ENCODE data around the gene CDC45.
"Not testable (repeated sequence)": the region's sequence is repeated elsewhere in the genome, so short reads cannot be mapped to it uniquely, and the experiment has no call there.

CDC45 gene, protein sequence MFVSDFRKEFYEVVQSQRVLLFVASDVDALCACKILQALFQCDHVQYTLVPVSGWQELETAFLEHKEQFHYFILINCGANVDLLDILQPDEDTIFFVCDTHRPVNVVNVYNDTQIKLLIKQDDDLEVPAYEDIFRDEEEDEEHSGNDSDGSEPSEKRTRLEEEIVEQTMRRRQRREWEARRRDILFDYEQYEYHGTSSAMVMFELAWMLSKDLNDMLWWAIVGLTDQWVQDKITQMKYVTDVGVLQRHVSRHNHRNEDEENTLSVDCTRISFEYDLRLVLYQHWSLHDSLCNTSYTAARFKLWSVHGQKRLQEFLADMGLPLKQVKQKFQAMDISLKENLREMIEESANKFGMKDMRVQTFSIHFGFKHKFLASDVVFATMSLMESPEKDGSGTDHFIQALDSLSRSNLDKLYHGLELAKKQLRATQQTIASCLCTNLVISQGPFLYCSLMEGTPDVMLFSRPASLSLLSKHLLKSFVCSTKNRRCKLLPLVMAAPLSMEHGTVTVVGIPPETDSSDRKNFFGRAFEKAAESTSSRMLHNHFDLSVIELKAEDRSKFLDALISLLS

DNA sequence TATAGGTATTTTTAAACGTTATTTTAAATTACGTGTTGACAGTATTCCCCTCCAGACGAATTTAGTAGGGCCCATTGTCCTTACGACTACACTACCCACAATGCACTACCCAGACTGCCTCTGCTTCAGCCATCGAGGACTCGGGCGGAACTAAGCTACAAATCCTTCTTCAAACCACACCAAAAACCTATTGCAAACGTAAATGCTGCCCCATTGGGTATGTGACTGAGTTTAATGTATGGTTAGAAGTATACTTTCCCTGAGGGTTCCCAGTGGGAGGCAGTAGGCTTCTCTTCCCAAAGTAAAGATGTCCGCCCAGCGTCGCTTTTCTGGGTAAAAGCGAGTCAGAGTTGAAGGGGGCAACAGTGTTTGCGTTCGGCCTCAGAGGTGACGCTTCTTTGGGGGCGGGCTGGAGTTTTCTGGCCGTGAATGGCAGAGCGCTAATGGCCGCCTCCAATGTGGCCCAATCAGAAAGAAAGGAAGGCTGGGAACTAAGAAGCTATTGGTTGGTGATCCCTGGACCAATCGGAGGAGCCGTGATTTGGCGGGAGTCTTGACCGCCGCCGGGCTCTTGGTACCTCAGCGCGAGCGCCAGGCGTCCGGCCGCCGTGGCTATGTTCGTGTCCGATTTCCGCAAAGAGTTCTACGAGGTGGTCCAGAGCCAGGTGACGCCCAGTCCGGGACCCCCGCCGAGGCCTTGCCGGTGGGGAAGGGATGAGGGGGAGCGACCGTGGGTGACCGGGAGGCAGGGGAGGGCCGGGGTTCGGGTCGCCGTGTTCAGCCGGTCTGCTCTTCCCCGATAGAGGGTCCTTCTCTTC lies at the start of gene CDC45:
TSS of gene CDC45 (plus strand) at position 566 of the 818 bp plus-strand sequence. CDS start at position 615, 49 bp downstream.
- DNase-seq (ENCODE audit: low read depth, low spot score) = peak; percentile 84

GRCh38 chr22:19429950-19430889 lies 49.5 kb upstream of the CDC45 start:
- no peak for DNase-seq (ENCODE audit: low read depth, low spot score)

DNA sequence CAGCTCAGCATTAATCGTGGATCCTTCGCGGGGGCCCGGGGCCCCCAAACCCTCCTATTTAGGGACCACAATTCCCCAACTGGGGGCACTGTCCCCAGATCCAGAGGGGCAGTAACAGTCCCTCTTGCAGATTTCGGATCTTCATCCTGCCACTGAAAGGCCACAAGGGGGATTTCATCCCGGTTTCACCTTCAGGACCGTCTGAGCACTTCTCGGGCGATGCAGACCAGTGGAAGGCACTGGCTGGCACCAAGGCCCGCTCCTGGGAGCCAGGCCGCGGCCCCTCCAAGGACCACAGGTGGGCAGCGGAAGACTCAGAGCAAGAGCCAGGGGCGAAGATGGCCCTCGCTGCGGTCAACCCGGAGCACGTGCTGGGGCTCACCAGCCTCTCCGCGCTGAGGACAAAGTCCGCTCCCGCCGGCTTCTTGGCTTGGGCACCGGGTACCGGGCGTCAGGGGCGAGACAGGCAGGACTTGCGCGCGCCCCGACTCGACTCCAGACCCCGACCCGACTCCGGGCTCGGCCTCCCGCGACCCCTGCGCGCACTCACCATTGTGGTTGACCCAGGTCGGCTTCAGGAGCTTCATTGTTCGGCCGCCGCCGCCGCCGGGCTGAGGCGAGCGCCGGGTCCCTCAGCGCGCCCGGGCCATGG lies 48.7 kb upstream of the CDC45 start:
- DNase-seq (ENCODE audit: low read depth, low spot score) = no peak

- peak; percentile 69 for DNase-seq (ENCODE audit: low read depth, low spot score)
Observed at GRCh38 chr22:19431649-19432132, 48.0 kb upstream of the CDC45 start, which contains the start of gene HIRA. TSS of gene HIRA (minus strand) at chr22:19431733. CDS start at chr22:19431476, 257 bp downstream.

DNA sequence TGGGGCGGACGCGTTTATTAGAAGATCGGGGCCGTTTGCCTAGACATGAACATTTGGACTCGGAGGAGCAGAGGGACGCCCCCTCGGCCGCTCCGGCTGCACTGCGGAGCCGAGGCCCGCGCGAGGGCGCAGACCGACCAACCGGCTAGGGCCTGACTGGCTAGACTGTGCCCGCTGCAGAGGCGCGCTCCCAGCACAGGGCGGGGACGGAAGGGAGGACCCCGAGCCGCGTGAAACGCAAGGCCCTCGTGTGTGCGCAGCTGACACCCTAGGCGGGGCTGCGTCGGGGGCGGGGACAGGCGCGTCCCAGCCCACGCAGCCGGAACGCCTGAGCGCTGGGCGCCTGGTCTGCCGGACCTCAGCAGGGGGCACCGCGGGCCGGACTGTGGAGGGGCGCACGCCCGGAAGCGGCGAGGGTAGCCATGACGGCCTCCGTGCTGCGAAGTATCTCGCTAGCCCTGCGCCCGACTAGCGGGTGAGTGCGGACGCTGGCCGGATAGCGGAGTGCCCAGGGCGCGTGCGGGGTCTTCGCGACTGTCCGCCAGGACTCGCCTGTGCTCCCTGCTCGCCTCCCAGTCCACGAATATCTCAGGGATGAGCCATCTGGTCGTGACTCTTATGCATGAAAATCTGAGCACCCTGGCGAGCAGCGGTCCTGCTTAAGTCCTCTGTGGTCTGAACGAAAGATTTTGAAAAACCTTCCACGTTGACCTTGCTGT lies 47.4 kb upstream of the CDC45 start, which contains the start of gene MRPL40:
TSS of gene MRPL40 (plus strand) at position 413 of the 719 bp plus-strand sequence. CDS start at position 423, 10 bp downstream.
- DNase-seq (ENCODE audit: low read depth, low spot score) = peak; percentile 83

DNA sequence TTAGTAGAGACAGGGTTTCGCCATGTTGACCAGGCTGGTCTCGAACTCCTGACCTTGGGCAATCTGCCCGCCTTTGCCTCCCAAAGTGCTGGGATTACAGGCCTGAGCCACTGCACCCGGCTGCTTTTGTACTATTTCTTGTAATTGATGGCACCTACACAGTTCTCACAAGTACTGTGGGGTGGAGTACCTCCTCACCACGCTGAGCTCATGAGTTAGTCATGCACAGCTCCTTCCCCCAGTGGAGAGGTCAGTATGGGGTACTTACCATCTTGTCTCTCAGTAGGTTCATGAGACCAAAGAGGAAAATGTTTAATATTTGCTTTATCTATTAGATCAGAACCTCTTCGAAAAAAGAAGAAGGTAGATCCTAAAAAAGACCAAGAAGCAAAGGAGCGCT lies 45.3 kb upstream of the CDC45 start:
- DNase-seq (ENCODE audit: low read depth, low spot score) = no peak

GRCh38 chr22:19434829-19435580 lies 44.7 kb upstream of the CDC45 start:
- no peak for DNase-seq (ENCODE audit: low read depth, low spot score)

DNA sequence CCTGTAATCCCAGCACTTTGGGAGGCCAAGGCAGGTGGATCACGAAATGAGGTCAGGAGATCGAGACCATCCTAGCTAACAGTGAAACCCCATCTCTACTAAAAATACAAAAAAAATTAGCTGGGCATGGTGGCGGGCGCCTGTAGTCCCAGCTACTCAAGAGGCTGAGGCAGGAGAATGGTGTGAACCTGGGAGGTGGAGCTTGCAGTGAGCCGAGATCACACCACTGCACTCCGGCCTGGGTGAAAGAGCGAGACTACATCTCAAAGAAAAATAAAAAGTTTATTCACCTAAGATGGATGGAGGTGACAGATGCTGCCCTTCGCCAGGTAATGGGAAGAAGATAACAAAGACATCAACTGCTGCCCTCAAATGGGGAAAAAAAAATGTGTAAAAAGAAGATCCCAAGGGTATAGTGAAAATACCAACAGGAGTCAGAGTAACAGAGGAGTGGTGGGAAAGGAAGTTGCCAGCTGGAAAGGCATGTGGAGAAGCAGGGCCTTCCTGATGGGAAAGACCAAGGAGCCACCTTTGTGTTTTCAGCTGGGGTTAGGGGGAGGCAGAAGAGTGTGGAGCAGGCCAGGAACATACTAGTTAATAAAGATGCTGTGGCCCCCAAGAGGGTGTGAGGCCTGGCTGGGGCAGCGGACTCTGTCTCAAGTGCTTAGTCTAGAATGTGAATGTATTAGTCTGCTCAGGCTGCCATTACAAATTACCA lies 43.1 kb upstream of the CDC45 start:
- DNase-seq (ENCODE audit: low read depth, low spot score) = not testable (repeated sequence)

DNA sequence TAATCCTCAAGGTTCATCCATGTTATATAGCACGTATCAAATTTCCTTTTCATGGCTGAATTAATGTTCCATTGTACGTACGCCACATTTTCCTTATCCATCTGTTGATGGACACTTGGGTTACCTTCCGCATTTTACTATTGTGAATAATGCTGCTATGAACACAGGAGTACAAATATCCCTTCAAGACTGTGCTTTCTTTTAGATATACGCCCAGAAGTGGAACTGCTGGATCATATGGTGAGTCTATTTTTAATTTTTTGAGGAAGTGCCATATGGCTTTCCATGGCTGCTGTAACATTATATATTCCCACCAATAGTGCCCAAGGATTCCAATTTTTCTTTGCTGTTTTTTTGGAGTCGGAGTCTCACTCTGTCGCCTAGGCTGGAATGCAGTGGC lies 41.4 kb upstream of the CDC45 start:
- DNase-seq (ENCODE audit: low read depth, low spot score) = no peak

DNA sequence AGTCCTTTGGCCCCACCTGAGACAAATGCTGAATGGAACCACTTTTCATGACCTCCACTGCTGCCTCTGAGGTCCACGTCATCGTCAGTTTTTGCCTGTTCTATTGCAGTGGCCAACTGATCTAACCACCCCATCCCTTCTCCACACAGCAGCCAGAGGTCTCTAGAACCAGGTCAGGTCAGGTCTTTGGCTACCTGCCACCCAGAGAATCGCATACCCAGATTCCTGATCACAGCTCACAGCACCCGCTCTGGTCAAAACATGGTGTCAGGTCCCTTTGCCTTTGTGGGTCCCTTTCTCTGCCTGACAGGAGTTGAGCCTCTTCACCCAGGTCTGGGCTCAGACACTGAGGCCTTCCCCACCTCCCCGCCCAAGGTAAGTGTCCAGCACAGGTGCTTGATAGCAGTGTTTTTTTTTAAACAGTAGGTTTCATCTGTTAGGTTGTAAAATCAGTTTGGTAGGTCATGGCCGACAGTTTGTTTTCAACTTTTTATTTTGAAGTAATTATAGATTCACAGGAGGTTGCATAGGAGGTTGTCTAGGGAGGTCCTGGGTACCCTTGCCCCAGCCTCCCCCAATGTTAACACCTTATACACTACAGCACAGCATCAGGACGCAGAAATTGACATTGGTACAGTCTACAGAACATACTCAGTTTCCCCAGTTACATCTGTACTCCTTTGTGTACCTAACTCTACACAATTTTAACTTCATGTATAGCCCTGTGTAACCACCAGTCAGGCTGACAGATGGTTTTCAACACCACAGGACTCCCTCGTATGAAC lies 39.1 kb upstream of the CDC45 start:
- no peak for DNase-seq (ENCODE audit: low read depth, low spot score)

GRCh38 chr22:19442166-19442565 lies 37.6 kb upstream of the CDC45 start:
- DNase-seq (ENCODE audit: low read depth, low spot score) = no peak

DNA sequence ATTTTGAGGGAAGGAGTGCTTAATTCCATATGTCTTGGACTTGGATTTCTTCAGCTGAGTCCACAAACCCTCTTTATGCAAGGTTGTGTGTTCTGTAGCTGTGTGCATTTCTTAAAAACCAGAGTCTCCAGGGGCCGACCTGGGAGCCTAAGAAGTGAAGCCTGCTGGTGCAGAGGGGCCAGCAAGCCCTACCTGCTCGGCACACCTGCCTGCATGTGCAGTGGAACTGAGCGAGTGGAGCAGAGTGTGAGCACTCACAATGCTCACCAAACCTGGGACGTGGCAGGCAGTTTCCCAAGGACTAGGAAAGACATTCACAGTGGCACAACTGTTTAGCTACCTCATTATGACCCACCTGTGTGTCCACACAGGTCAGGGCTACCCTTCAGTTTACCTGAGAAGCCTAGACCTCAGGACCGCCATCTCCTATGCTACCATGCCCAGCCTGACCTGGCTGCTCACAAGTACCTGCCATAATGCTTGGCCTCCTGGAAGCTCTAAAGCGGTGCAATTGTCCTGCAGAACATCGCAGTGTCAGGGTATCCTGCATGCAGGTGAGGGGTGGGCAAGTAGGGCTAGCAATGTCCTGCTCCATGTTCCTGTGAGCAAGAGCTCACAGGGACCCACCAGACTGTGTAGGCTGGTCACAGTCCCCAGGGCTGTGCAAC lies 36.0 kb upstream of the CDC45 start:
- no peak for DNase-seq (ENCODE audit: low read depth, low spot score)

DNA sequence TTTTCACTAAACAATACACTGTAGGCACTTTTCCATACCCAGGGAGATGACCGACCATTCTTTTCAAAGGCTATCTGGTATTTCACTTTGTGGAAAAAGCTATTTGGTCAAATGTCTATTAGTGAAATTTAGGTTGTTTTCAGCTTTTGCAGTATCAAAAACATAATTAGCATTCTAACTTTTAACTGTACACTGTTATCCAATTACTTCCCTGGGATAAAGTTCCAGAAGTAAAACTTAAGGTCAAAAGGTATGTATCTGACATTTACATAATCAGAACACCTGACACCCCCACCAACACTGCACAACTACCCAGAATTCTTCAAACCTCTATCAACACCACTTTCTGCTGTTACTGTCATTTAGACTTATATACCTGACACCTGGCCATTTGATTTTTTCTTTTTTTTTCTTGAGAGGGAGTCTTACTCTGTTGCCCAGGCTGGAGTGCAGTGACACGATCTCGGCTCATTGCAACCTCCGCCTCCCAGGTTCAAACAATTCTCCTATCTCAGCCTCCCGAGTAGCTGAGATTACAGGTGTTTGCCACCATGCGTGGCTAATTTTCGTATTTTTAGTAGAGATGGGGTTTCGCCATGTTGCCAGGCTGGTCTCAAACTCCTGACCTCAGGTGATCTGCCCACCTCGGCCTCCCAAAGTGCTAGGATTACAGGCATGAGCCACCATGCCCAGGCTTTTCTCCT lies 34.3 kb upstream of the CDC45 start:
- not testable (repeated sequence) for DNase-seq (ENCODE audit: low read depth, low spot score)

DNA sequence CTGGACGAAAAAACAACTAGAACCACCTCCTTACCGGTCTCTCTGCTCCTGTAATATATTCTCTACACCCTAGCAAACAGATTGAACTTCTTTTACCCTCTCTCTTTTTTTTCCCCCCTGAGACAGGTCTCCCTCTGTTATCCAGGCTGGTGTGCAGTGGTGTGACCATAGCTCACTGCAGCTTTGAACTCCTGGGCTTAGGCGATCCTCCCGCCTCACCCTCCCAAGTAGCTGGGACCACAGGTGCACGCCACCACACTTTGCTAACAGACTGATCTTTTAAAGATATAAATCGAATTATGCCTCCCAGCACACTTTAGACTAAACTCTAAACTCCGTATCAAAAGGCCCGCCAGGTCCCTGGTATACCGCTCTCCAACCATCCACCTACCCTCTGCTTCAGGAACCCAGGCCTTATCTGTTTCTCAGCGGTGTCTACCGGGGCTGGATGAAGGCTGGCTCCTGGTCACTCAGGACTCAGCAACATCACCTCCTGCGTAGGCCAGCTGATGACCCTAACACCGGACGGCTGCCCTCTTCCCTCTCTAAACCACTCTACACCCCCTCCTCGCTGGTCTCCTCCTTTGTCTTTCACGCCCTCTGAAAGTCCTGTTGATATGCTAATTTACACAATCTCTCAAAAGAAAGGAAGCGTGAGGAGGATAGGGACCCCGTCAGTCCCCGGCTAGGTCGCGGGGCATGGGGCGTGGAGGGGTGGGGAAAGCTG lies 33.0 kb upstream of the CDC45 start:
- no peak for DNase-seq (ENCODE audit: low read depth, low spot score)

- peak; percentile 76 for DNase-seq (ENCODE audit: low read depth, low spot score)
Observed at GRCh38 chr22:19447330-19448075, 32.2 kb upstream of the CDC45 start, which contains the start of gene C22orf39. TSS of gene C22orf39 (minus strand) at chr22:19447711. CDS start at chr22:19447688, 23 bp downstream.

Measured in activated naive CD8-positive, alpha-beta T cell treated with anti-CD3 and anti-CD28 coated beads, Interleukin-2, amount 50 U/mL, for 16 hours (primary cell).